ENCODE measurements around the gene CEP97. TPM values are rescaled to one million over a fixed set of nuclear protein-coding genes. Genes with fewer than 3 reads are reported as not detected.

CEP97 gene
- total RNA-seq, 2 experiments from 2014 or later, result 15.9 to 18.7 TPM

- intact Hi-C loops (cut with micrococcal nuclease), result loop anchor here (2.0 to 5.0 kb wide), 2 partner anchors 55 to 93 kb away; partner anchors contain the start of genes CEP97 and RPL24
- no peaks in the 10 kb centered on the region for H3K9me3 Mint-ChIP-seq
- ATAC-seq (no peak), DNase-seq (no peak)
- ChIA-PET CTCF (interaction anchor here (0.9 to 3.1 kb wide), 5 partner anchors 13 to 100 kb away, joined by 3 to 13 read pairs (median 3); no protein-coding TSS in a partner anchor), POLR2A (interaction anchor here (1.0 to 1.7 kb wide), 5 partner anchors 9 to 94 kb away, joined by 3 to 5 read pairs (median 5); partner anchors contain the start of gene RPL24)
- H3K4me1 Mint-ChIP-seq (ENCODE audit: low read depth), result peaks cover 54% of the 10 kb centered on the region
- H3K27me3 Mint-ChIP-seq, result no peaks in the 10 kb centered on the region
- peaks cover 23% of the 10 kb centered on the region for H3K36me3 Mint-ChIP-seq (ENCODE audit: low read depth)
- H3K27ac Mint-ChIP-seq, result peak overlapping the region; percentile 98
- H3K4me3 Mint-ChIP-seq, result peak overlapping the region; percentile 85
- TF ChIP-seq CTCF (IDR thresholded peaks at IDR 0.05), result no peak
These were observed 55.5 kb downstream of the CEP97 start for GRCh38 chr3:101779822-101780381.

GRCh38 chr3:101780661-101781060 lies 56.2 kb downstream of the CEP97 start:
- peak overlapping the region; percentile 56 for H3K27ac Mint-ChIP-seq
- DNase-seq (no peak), ATAC-seq (no peak)
- H3K27me3 Mint-ChIP-seq, result no peaks in the 10 kb centered on the region
- H3K4me1 Mint-ChIP-seq (ENCODE audit: low read depth), result peaks cover 62% of the 10 kb centered on the region
- H3K4me3 Mint-ChIP-seq, result peak overlapping the region; percentile 85
- ChIA-PET POLR2A (interaction anchor here (1.0 to 1.7 kb wide), 3 partner anchors 15 to 94 kb away, joined by 3 to 5 read pairs (median 4); partner anchors contain the start of genes CEP97 and RPL24), CTCF (interaction anchor here (1.1 to 3.1 kb wide), 4 partner anchors 12 to 59 kb away, joined by 3 to 13 read pairs (median 4); no protein-coding TSS in a partner anchor)
- H3K9me3 Mint-ChIP-seq, result no peaks in the 10 kb centered on the region
- TF ChIP-seq CTCF (IDR thresholded peaks at IDR 0.05), result no peak
- intact Hi-C loops (cut with micrococcal nuclease), result loop anchor here (2.0 kb wide), 1 partner anchor 56 kb away; the partner anchor contains the start of gene CEP97
- H3K36me3 Mint-ChIP-seq (ENCODE audit: low read depth), result peaks cover 31% of the 10 kb centered on the region

DNA sequence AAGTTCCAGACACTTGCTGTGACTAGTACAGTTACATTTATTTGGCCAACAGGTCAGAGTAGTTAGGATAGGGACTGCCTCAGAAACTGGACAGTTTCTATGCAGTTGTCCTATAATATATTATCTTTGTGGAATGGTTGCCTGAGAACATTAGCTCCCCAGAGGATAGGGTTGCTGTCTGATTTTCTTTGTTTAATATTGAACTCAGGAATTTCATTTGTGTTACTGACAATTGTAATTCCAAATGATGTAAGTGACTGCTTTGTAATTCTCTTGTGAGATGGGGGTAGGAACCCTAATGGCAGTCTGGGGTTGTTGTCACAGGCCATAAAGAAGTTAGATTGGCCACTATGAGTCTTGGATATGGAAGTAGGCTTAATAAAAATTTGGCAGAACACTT lies 56.8 kb downstream of the CEP97 start:
- ATAC-seq (no peak), DNase-seq (no peak)
- peak overlapping the region; percentile 75 for H3K27ac Mint-ChIP-seq
- H3K36me3 Mint-ChIP-seq (ENCODE audit: low read depth), result peaks cover 36% of the 10 kb centered on the region
- no peaks in the 10 kb centered on the region for H3K27me3 Mint-ChIP-seq
- no peak for TF ChIP-seq CTCF (IDR thresholded peaks at IDR 0.05)
- CTCF ChIA-PET, result interaction anchor here (1.1 to 3.1 kb wide), 3 partner anchors 13 to 60 kb away, joined by 3 to 13 read pairs (median 4); no protein-coding TSS in a partner anchor
- POLR2A ChIA-PET, result interaction anchor here (1.0 to 1.3 kb wide), 2 partner anchors 56 to 95 kb away, joined by 3 to 4 read pairs; partner anchors contain the start of genes CEP97 and RPL24
- intact Hi-C loops (cut with micrococcal nuclease), result loop anchor here (2.0 kb wide), 1 partner anchor 56 kb away; the partner anchor contains the start of gene CEP97
- H3K4me3 Mint-ChIP-seq, result peak overlapping the region; percentile 85
- peaks cover 67% of the 10 kb centered on the region for H3K4me1 Mint-ChIP-seq (ENCODE audit: low read depth)
- no peaks in the 10 kb centered on the region for H3K9me3 Mint-ChIP-seq

DNA sequence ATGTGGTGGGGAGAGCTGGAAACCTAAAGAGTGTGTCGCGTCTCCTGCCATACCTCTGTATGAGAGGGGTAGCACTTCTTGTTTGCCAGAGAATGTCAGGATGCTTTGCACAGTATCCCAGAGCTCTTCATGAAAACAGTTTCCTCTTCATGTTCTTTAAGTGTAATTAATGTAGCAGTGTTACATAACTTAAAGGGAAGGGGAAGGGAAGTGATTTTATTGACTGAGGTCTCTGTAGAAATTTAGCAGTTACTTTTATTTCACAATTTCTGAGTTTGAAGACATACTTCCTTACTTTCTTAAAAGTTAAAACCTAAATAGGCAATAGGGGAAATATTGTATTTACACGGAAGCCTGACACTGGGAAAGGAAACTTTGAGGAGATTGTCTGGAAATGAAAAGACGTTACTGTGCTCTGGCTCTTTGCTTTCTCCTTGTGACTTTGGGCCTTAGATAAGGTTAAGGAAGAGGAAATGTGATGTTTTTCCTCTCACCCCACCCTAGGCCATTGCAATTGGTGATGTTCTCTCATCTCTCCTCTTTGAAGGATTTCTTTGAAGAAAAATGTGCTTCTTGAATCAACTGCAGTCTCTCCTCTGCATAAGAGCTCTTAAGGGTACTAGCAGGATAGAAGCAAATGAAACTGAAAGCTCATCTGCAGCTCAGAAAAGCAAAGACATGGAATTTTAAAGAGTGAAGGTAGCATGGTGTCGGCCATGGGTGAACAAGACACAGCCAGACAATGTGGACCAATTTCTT lies 60.6 kb downstream of the CEP97 start:
- ChIA-PET CTCF (interaction anchor here (0.8 to 4.1 kb wide), 6 partner anchors 9 to 99 kb away, joined by 3 to 20 read pairs (median 4); partner anchors contain the start of gene RPL24), POLR2A (interaction anchor here (0.5 to 1.8 kb wide), 4 partner anchors 9 to 236 kb away, joined by 3 to 5 read pairs (median 4); partner anchors contain the start of gene NFKBIZ)
- peaks cover 71% of the 10 kb centered on the region for H3K36me3 Mint-ChIP-seq (ENCODE audit: low read depth)
- H3K9me3 Mint-ChIP-seq, result no peaks in the 10 kb centered on the region
- TF ChIP-seq CTCF (IDR thresholded peaks at IDR 0.05), result no peak
- ATAC-seq (peak; percentile 57), DNase-seq (no peak)
- H3K27me3 Mint-ChIP-seq, result no peaks in the 10 kb centered on the region
- peaks cover 64% of the 10 kb centered on the region for H3K4me1 Mint-ChIP-seq (ENCODE audit: low read depth)
- intact Hi-C loops (cut with micrococcal nuclease), result no loop called here
- peak overlapping the region; percentile 88 for H3K27ac Mint-ChIP-seq
- peak overlapping the region; percentile 59 for H3K4me3 Mint-ChIP-seq

Measured in activated CD8-positive, alpha-beta T cell treated with anti-CD3 and anti-CD28 coated beads for 36 hours (primary cell).